NCI-H1436 (cell line): ENCODE data around the gene FRG2.
"Not testable (repeated sequence)": the region's sequence is repeated elsewhere in the genome, so short reads cannot be mapped to it uniquely, and the experiment has no call there.

Experiments
- DNase-seq: peaks from one replicate; lab custom pipeline; 2025; lab: John Stamatoyannopoulos, UW

FRG2 gene

DNA sequence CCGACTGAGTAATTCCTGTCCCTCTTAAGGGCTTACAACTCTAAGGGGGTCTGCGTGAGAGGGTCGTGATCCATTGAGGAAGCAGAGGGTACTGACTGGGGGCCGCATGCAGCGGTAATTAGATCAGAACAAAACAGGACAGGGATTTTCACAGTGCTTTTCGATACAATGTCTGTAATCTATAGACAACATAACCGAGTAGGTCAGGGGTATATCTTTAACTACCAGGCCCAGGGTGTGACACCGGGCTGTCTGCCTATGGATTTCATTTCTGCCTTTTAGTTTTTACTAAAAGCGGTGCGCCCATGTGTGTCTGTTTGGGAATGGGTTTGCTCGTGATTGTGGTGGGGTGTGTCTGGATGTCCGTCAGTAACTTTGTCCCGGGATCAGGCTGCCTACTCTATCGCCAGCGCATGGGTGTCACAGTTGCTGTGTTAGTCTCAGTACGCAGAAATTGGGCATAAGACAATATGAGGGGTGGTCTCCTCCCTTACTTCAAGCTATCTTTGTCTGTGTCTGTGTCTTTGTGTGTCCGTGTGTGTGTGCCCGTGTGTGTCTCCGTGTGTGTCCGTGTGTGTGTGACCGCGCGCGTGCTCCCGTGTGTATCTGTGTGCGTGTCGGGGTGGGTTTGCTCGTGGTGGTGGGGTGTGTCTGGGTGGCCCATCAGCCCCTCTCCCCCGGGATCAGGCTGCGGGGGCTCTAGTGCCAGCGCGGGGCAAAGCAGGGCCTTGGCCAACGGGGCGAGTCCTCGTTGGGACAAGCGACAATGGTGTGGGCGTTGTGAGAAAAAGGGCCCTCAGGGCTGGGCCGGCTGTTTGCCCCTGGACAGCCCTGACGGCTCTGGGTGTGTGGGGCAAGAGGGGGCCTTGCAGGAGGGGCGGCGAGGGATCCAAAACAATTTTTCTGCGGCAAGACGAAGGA is 10.4 kb downstream of the FRG2 start:
- DNase-seq = no peak

DNA sequence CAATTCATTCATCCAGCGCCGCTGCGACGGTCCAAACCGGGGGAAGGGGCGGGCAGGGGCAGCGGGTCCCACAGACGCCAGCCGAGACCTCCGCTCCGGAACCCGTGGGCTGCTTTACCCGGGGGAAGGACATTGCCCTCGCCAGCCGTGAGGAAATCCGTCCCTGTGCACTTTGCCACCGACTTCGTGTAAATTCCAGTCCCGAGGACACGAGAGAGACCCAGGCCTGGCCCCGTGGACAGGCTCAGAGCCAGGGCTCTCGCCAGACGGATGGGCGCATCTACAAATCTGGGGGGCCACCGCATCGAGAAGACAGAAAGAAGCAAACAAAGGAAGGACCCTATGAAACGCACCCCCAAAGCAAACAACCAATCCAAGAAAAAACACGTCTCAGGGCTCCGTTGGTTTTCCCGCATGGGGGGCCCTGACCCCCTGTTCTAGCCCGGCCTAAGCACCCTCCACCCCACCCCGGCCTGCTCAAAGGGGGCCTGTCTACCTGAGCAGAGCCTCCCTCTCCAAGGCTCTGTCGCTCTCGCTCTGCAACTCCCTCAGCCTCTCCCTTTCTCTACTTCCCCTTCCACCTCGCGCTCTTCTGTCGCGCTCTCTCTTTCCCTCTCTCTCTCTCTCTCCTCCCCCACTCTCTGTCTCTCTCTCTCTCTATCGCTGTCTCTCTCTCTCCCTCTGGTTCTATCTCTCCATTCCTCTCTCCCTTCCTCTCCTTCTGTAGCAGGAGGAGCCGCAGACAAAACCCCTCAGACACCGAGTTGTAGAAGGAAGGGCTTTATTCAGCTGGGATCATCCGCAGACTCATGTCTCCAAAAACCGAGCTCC is 11.3 kb downstream of the FRG2 start:
- DNase-seq = no peak

GRCh38 chr4:190014771-190015537 is 12.1 kb downstream of the FRG2 start:
- DNase-seq = no peak

DNA sequence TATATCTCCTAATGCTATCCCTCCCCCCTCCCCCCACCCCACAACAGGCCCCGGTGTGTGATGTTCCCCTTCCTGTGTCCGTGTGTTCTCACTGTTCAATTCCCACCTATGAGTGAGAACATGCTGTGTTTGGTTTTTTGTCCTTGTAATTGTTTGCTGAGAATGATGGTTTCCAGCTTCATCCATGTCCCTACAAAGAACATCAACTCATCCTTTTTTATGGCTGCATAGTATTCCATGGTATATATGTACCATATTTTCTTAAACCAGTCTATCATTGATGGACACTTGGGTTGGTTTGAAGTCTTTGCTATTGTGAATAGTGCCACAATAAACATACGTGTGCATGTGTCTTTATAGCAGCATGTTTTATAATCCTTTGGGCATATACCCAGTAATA is 37.1 kb downstream of the FRG2 start:
- not testable (repeated sequence) for DNase-seq

DNA sequence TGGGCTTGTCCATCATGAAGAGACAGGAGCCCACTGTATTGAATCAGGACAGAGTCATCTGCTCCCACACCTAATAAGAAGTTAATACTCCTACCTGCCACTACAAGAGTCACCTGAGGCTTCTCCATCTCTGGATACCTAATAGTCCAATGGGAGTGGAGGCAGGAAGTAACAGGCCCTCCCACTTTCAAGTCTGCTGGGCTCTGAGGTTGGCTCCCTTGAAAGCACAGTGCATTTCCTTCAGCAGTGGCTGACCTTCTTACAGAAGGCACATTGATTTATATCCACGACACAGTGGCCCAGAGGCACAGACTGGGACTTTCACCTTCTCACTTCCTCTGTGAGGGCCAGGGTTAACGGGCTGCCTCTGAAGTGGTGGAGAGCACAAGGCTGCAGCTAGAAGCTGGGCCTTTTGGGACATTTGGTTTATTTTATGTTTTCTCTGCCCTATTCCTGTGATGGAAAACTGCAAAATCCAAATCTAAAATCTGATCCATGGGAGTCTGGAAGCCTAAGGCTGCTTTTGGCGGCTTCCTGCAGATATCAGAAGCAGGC is 38.1 kb downstream of the FRG2 start:
- DNase-seq = no peak

DNA sequence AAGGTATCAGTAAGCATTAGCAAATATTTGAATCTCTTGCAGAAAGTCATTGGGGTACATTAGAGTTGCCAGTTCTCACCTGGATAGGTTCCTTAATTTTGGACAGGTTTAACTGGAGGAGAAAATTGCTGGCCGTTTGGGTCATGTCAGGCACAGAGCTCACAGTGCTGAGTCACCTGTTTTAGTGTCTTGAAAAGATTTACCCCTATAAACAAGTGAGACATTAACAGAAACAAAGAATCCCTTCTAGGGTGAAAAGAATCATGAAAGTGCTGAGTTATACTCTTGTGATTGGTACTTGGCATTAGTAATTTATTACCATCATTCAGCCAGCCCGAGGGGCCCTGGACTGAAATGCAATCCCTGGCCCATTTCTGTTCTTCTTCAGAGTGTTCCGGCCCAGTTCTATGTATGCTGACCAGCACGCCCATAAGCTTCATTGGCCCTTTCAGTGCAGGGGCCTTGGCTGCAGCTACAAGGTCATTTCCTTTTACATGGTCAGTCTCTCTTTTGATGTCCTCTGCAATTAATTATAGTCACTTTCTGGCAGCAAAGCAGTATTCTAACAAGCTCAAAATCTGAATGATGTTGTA is 41.3 kb downstream of the FRG2 start:
- not testable (repeated sequence) for DNase-seq

GRCh38 chr4:189984661-189985060 is 42.4 kb downstream of the FRG2 start:
- DNase-seq = not testable (repeated sequence)

DNA sequence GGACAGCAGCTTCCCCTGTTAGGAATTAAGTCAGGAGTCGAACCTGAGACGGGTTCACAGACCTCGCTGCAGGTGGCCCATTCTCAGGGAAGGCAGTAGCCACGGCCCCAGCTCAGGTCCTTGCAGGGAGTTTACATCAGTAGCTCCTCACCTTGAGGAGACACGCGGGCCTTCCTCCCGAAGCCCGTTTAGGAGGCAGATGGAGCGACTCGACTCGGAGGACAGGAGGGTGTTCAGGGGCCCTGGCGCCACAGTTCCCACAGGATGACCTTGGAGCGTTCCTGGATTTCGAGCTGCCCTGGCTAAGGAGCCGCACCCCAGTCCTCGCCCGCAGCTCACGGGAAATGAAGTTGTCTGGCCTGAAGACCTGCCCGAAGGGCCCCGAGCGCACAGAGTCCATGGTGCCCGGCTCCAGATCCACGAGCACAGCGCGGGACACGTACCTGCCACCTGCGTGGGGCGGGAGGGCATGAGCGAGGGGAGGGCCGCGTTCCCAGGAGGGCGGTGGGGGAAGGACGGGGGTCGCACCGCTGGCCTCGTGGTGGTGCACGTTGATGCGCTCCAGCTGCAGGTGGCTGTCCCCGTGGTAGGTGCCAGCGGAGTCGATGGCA is 43.0 kb downstream of the FRG2 start:
- not testable (repeated sequence) for DNase-seq

- DNase-seq = no peak
Observed at GRCh38 chr4:189981970-189982369, 45.1 kb downstream of the FRG2 start.

GRCh38 chr4:189980292-189980691 is 46.8 kb downstream of the FRG2 start:
- DNase-seq = not testable (repeated sequence)

DNA sequence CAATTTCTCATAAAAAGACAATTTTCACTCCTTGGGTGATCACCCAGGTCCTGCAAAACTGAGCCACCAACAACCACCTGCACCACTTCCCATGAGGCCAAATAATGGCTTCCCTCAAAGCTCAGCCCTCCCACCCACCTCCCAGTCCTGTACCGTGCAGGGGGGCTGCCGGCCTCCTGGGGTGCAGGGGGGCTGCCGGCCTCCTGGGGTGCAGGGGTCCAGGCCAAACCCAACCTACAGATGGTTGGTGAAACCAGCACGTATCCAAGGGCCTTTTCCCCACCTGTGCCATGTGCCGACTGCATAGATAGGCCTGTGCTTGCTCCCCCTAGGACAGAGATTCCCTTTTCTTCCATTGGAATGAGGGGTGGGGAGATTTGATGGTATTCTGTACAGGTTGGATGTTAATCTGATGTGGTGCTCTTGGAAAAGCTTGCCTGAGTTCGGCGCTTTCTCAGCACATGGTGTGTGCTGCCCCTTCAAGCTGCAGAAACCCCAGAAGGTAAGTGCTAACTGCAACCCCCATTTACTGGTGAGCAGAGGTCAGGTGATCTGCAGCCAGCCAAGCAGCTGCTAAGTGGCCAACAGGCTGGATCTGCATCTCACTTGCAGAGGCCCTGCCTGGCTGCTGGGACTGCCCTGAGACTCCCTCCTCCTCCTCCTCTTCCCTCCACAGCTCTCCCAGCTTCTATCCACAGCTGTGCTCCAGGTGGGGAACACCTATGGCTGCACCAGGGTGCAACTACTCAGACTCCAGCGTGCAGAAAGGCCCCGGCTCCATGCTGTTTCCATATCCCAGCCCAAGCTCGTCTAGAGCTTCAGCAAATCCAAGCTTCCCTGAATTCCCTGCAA is 47.6 kb downstream of the FRG2 start:
- DNase-seq = no peak
